ENCODE measurements around the gene KCNQ1.
A peak's percentile ranks its signal among the peaks of the same experiment; 100 is the strongest.

The KCNQ1 gene

GRCh38 chr11:2703363-2704141 is 258.7 kb downstream of the KCNQ1 start:
- Histone ChIP-seq H3K27me3 (replicated peaks in 2 of 5; ENCODE audit: control insufficient read depth in 4 of 5, insufficient read depth in 5 of 5, low read length in 4 of 5) (no peaks in the 10 kb centered on the region), H3K4me3 (ENCODE audit: control insufficient read depth in 1 of 7, extremely low read depth in 1 of 7, insufficient read depth in 4 of 7, low read depth in 2 of 7, low read length in 6 of 7) (peak overlapping the region in 1 of 7 experiments; percentile 15), H3K4me1 (ENCODE audit: control extremely low read depth in 1 of 4, control insufficient read depth in 4 of 4, insufficient read depth in 4 of 4, low read length in 3 of 4) (peaks cover 0 to 29% (median 23%) of the 10 kb centered on the region in 4 experiments), H3K27ac (ENCODE audit: insufficient read depth in 1 of 2, low read depth in 1 of 2, low read length in 2 of 2, poor library complexity in 1 of 2, severe bottlenecking in 2 of 2) (no peak overlapping the region), H3K36me3 (ENCODE audit: control insufficient read depth in 4 of 4, insufficient read depth in 4 of 4, low read length in 3 of 4) (no peaks in the 10 kb centered on the region), H3K9me3 (ENCODE audit: control extremely low read depth in 1 of 5, control insufficient read depth in 4 of 5, insufficient read depth in 2 of 5, low read depth in 1 of 5, low read length in 4 of 5) (peaks cover 0 to 9% (median 4%) of the 10 kb centered on the region in 5 experiments)
- WGBS (ENCODE audit: insufficient coverage) = 65% methylated on average over 13 of the region's 16 CpGs
- ChIA-PET POLR2A (no interaction called here), CTCF (interaction anchor here (2.5 kb wide), 1 partner anchor 185 kb away, joined by 10 read pairs; no protein-coding TSS in a partner anchor)
- peak in 1 of 3 donors; percentile 22 for DNase-seq

DNA sequence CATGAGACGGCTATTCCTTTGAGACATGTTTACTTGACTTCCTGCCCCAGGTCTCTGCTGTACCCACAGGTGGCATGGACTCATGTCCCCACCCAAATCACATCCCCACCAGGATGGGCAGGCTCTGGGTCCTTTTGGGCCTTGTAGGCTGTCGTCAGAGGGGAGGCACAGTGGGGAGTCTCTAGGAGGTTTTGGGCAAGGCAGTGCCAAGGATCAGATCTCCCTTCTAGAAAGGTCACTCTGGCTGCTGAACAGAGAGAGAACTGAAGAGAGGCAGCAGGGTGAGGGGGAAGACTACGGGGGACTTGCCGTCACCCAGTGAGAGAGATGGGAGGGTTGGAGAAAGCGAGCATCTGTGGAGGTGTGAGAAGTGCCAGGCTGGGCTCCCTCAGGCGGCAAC is 259.5 kb downstream of the KCNQ1 start:
- peaks cover 0 to 24% (median 20%) of the 10 kb centered on the region in 4 experiments for H3K4me1 ChIP-seq (ENCODE audit: control extremely low read depth in 1 of 4, control insufficient read depth in 4 of 4, insufficient read depth in 4 of 4, low read length in 3 of 4)
- peaks cover 0 to 7% (median 3%) of the 10 kb centered on the region in 5 experiments for H3K9me3 ChIP-seq (ENCODE audit: control extremely low read depth in 1 of 5, control insufficient read depth in 4 of 5, insufficient read depth in 2 of 5, low read depth in 1 of 5, low read length in 4 of 5)
- no peak overlapping the region for H3K27ac ChIP-seq (ENCODE audit: insufficient read depth in 1 of 2, low read depth in 1 of 2, low read length in 2 of 2, poor library complexity in 1 of 2, severe bottlenecking in 2 of 2)
- CTCF ChIA-PET = no interaction called here
- no peaks in the 10 kb centered on the region for H3K27me3 ChIP-seq (replicated peaks in 2 of 5; ENCODE audit: control insufficient read depth in 4 of 5, insufficient read depth in 5 of 5, low read length in 4 of 5)
- WGBS (ENCODE audit: insufficient coverage) = 100% methylated on average over 1 of the region's 6 CpGs
- no peaks in the 10 kb centered on the region for H3K36me3 ChIP-seq (ENCODE audit: control insufficient read depth in 4 of 4, insufficient read depth in 4 of 4, low read length in 3 of 4)
- POLR2A ChIA-PET = no interaction called here
- no peak overlapping the region for H3K4me3 ChIP-seq (ENCODE audit: control insufficient read depth in 1 of 7, extremely low read depth in 1 of 7, insufficient read depth in 4 of 7, low read depth in 2 of 7, low read length in 6 of 7)
- no peak for DNase-seq

GRCh38 chr11:2704896-2705606 is 260.2 kb downstream of the KCNQ1 start:
- no peak overlapping the region for H3K4me3 ChIP-seq (ENCODE audit: control insufficient read depth in 1 of 7, extremely low read depth in 1 of 7, insufficient read depth in 4 of 7, low read depth in 2 of 7, low read length in 6 of 7)
- H3K36me3 ChIP-seq (ENCODE audit: control insufficient read depth in 4 of 4, insufficient read depth in 4 of 4, low read length in 3 of 4) = no peaks in the 10 kb centered on the region
- no peaks in the 10 kb centered on the region for H3K27me3 ChIP-seq (replicated peaks in 2 of 5; ENCODE audit: control insufficient read depth in 4 of 5, insufficient read depth in 5 of 5, low read length in 4 of 5)
- peak in 1 of 3 donors; percentile 10 for DNase-seq
- CTCF ChIA-PET = interaction anchor here (1.1 kb wide), 1 partner anchor 180 kb away, joined by 3 read pairs; the partner anchor contains the start of gene CDKN1C
- peaks cover 0 to 24% (median 20%) of the 10 kb centered on the region in 4 experiments for H3K4me1 ChIP-seq (ENCODE audit: control extremely low read depth in 1 of 4, control insufficient read depth in 4 of 4, insufficient read depth in 4 of 4, low read length in 3 of 4)
- WGBS (ENCODE audit: insufficient coverage) = 61% methylated on average over 11 of the region's 14 CpGs
- H3K9me3 ChIP-seq (ENCODE audit: control extremely low read depth in 1 of 5, control insufficient read depth in 4 of 5, insufficient read depth in 2 of 5, low read depth in 1 of 5, low read length in 4 of 5) = peaks cover 0 to 7% (median 3%) of the 10 kb centered on the region in 5 experiments
- POLR2A ChIA-PET = no interaction called here
- H3K27ac ChIP-seq (ENCODE audit: insufficient read depth in 1 of 2, low read depth in 1 of 2, low read length in 2 of 2, poor library complexity in 1 of 2, severe bottlenecking in 2 of 2) = no peak overlapping the region

DNA sequence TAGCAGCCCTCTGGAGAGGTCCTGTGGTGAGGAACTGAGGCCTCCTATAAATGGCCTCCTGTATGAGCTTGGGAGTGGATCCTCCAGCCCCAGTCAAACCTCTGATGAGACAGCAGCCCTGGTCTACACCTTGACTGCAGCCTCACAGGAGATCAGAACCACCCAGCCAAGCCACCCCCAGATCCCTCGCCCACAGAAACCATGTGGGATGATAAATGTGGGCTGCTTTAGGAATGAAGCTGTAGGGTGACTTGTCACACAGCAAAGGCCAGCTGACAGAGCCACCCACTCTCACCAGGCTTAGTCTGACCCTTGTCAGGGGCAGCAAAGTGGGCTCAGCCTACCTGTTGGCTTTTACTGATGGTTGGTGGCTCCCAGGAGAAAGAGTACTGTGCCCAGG is 261.5 kb downstream of the KCNQ1 start:
- no peaks in the 10 kb centered on the region for H3K36me3 ChIP-seq (ENCODE audit: control insufficient read depth in 4 of 4, insufficient read depth in 4 of 4, low read length in 3 of 4)
- CTCF ChIA-PET = interaction anchor here (1.1 kb wide), 1 partner anchor 179 kb away, joined by 3 read pairs; the partner anchor contains the start of gene CDKN1C
- H3K27me3 ChIP-seq (replicated peaks in 2 of 5; ENCODE audit: control insufficient read depth in 4 of 5, insufficient read depth in 5 of 5, low read length in 4 of 5) = peaks cover 0 to 2% (median 0%) of the 10 kb centered on the region in 5 experiments
- POLR2A ChIA-PET = no interaction called here
- peaks cover 0 to 7% (median 4%) of the 10 kb centered on the region in 5 experiments for H3K9me3 ChIP-seq (ENCODE audit: control extremely low read depth in 1 of 5, control insufficient read depth in 4 of 5, insufficient read depth in 2 of 5, low read depth in 1 of 5, low read length in 4 of 5)
- H3K4me3 ChIP-seq (ENCODE audit: control insufficient read depth in 1 of 7, extremely low read depth in 1 of 7, insufficient read depth in 4 of 7, low read depth in 2 of 7, low read length in 6 of 7) = no peak overlapping the region
- no peak for DNase-seq
- H3K27ac ChIP-seq (ENCODE audit: insufficient read depth in 1 of 2, low read depth in 1 of 2, low read length in 2 of 2, poor library complexity in 1 of 2, severe bottlenecking in 2 of 2) = no peak overlapping the region
- peaks cover 0 to 17% (median 13%) of the 10 kb centered on the region in 4 experiments for H3K4me1 ChIP-seq (ENCODE audit: control extremely low read depth in 1 of 4, control insufficient read depth in 4 of 4, insufficient read depth in 4 of 4, low read length in 3 of 4)
- WGBS (ENCODE audit: insufficient coverage) = no CpG with 5 or more reads among the region's 1 CpG

DNA sequence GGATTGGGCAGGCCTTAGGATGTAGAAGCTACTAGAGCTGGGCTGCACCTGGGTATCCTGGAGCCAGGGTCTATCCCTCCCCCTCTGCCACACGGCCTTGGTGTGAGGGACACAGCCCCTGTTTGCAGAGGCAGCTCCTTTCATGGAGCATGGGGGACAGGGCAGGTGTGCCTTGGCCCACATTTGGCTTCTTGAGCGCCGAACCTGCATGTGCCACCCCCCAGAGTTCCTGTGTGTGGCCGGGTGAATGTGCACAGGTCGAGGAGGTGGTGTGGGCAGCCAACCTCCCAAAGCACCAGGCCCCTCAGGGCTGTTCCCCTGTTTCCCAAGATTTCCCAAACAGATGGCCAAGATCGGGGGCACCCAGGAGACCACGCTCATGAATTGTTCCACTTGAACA is 262.9 kb downstream of the KCNQ1 start:
- Histone ChIP-seq H3K27ac (ENCODE audit: insufficient read depth in 1 of 2, low read depth in 1 of 2, low read length in 2 of 2, poor library complexity in 1 of 2, severe bottlenecking in 2 of 2) (no peak overlapping the region), H3K4me1 (ENCODE audit: control extremely low read depth in 1 of 4, control insufficient read depth in 4 of 4, insufficient read depth in 4 of 4, low read length in 3 of 4) (peaks cover 0 to 17% (median 13%) of the 10 kb centered on the region in 4 experiments), H3K27me3 (replicated peaks in 2 of 5; ENCODE audit: control insufficient read depth in 4 of 5, insufficient read depth in 5 of 5, low read length in 4 of 5) (peaks cover 0 to 2% (median 0%) of the 10 kb centered on the region in 5 experiments), H3K36me3 (ENCODE audit: control insufficient read depth in 4 of 4, insufficient read depth in 4 of 4, low read length in 3 of 4) (no peaks in the 10 kb centered on the region), H3K9me3 (ENCODE audit: control extremely low read depth in 1 of 5, control insufficient read depth in 4 of 5, insufficient read depth in 2 of 5, low read depth in 1 of 5, low read length in 4 of 5) (peaks cover 0 to 7% (median 4%) of the 10 kb centered on the region in 5 experiments), H3K4me3 (ENCODE audit: control insufficient read depth in 1 of 7, extremely low read depth in 1 of 7, insufficient read depth in 4 of 7, low read depth in 2 of 7, low read length in 6 of 7) (no peak overlapping the region)
- 87% methylated on average over 4 of the region's 7 CpGs for WGBS (ENCODE audit: insufficient coverage)
- POLR2A ChIA-PET = no interaction called here
- CTCF ChIA-PET = interaction anchor here (1.3 to 1.5 kb wide), 2 partner anchors 10 to 17 kb away, joined by 3 to 4 read pairs; no protein-coding TSS in a partner anchor
- DNase-seq = no peak

- WGBS (ENCODE audit: insufficient coverage) = 93% methylated on average over 10 of the region's 11 CpGs
- CTCF ChIA-PET = interaction anchor here (1.3 to 1.5 kb wide), 2 partner anchors 10 to 17 kb away, joined by 3 to 4 read pairs; no protein-coding TSS in a partner anchor
- DNase-seq = no peak
- no peak overlapping the region for H3K4me3 ChIP-seq (ENCODE audit: control insufficient read depth in 1 of 7, extremely low read depth in 1 of 7, insufficient read depth in 4 of 7, low read depth in 2 of 7, low read length in 6 of 7)
- H3K9me3 ChIP-seq (ENCODE audit: control extremely low read depth in 1 of 5, control insufficient read depth in 4 of 5, insufficient read depth in 2 of 5, low read depth in 1 of 5, low read length in 4 of 5) = peaks cover 0 to 7% (median 4%) of the 10 kb centered on the region in 5 experiments
- H3K27ac ChIP-seq (ENCODE audit: insufficient read depth in 1 of 2, low read depth in 1 of 2, low read length in 2 of 2, poor library complexity in 1 of 2, severe bottlenecking in 2 of 2) = no peak overlapping the region
- peaks cover 0 to 2% (median 0%) of the 10 kb centered on the region in 5 experiments for H3K27me3 ChIP-seq (replicated peaks in 2 of 5; ENCODE audit: control insufficient read depth in 4 of 5, insufficient read depth in 5 of 5, low read length in 4 of 5)
- H3K4me1 ChIP-seq (ENCODE audit: control extremely low read depth in 1 of 4, control insufficient read depth in 4 of 4, insufficient read depth in 4 of 4, low read length in 3 of 4) = peaks cover 0 to 17% (median 12%) of the 10 kb centered on the region in 4 experiments
- POLR2A ChIA-PET = no interaction called here
- no peaks in the 10 kb centered on the region for H3K36me3 ChIP-seq (ENCODE audit: control insufficient read depth in 4 of 4, insufficient read depth in 4 of 4, low read length in 3 of 4)
Observed at GRCh38 chr11:2708151-2708581, 263.4 kb downstream of the KCNQ1 start.

Data from common myeloid progenitor, CD34-positive (primary cell).